Activated naive CD8-positive, alpha-beta T cell (primary cell): ENCODE results near the gene SDCBP2.
A peak's percentile ranks its signal among the peaks of the same experiment; 100 is the strongest.
"Not testable (repeated sequence)": the region's sequence is repeated elsewhere in the genome, so short reads cannot be mapped to it uniquely, and the experiment has no call there.

Source experiments
- H3K27ac Mint-ChIP-seq: one replicate; pipeline ENCODE4 v1.8.0; 2021; ENCODE audit warnings: mixed read lengths
- H3K27me3 Mint-ChIP-seq: one replicate; pipeline ENCODE4 v1.8.0; 2021; ENCODE audit warnings: mixed read lengths
- H3K36me3 Mint-ChIP-seq: one replicate; pipeline ENCODE4 v1.8.0; 2021; ENCODE audit warnings: mixed read lengths
- H3K4me1 Mint-ChIP-seq: one replicate; pipeline ENCODE4 v1.8.0; 2021; ENCODE audit warnings: low read depth, mixed read lengths
- H3K4me3 Mint-ChIP-seq: one replicate; pipeline ENCODE4 v1.8.0; 2021; ENCODE audit warnings: mild to moderate bottlenecking, mixed read lengths
- H3K9me3 Mint-ChIP-seq: one replicate; pipeline ENCODE4 v1.8.0; 2021; ENCODE audit warnings: low read depth, mixed read lengths

The SDCBP2 gene

DNA sequence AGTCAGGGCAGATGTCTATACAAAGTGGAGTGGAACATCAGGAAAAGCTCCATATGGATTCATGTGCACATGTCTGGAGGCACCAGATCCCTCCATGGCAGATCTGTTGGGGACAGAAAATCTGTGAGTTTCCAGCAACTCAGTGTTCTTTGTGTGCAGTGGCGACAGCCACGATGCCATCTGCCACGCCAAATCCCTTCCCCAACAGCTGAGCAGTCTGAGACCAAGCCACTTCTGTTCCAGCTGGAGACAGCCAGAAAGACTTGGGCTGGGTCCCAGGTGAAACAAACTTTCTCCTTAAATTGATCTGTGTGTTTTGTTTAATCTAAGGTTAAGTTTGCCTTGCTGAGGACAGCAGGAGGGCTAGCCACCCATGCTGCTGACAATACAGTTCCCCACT, 41.0 kb upstream of the SDCBP2 start:
- Mint-ChIP-seq H3K4me1 (peaks cover 40% of the 10 kb centered on the region), H3K27ac (peak overlapping the region; percentile 70), H3K9me3 (no peaks in the 10 kb centered on the region), H3K27me3 (no peaks in the 10 kb centered on the region), H3K36me3 (peaks cover 20% of the 10 kb centered on the region), H3K4me3 (no peak overlapping the region)

DNA sequence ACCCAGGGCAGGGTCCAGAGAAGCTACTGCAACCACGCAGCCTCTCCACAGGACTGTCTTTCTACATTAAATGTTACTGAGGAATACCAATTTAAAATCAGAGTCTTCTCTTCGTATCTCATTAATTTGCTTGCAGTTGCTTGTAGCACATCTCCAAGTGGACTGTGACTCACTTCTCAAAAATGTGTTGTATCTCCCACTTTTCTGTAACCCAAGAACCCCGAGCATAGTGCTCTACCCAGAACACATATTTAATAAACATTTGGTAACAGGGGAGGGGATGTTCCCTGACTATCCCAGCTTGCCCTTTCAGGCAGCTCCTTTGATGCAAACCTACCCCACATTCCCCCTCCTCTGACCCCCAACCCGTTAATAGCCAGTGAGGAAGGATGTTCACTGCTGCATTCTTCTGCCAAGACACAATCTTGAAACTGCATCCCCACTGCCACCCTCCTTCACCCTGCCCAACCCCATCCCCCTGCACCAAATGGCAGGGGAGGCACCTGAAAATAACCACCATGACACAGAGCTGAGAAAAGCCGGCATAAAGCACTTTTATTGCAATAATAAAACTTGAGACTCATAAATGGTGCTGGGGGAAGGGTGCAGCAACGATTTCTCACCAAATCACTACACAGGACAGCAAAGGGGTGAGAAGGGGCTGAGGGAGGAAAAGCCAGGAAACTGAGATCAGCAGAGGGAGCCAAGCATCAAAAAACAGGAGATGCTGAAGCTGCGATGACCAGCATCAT, 39.7 kb upstream of the SDCBP2 start:
- Mint-ChIP-seq H3K27ac (peak overlapping the region; percentile 17), H3K9me3 (no peaks in the 10 kb centered on the region), H3K36me3 (peaks cover 19% of the 10 kb centered on the region), H3K27me3 (no peaks in the 10 kb centered on the region), H3K4me1 (peaks cover 45% of the 10 kb centered on the region), H3K4me3 (no peak overlapping the region)

DNA sequence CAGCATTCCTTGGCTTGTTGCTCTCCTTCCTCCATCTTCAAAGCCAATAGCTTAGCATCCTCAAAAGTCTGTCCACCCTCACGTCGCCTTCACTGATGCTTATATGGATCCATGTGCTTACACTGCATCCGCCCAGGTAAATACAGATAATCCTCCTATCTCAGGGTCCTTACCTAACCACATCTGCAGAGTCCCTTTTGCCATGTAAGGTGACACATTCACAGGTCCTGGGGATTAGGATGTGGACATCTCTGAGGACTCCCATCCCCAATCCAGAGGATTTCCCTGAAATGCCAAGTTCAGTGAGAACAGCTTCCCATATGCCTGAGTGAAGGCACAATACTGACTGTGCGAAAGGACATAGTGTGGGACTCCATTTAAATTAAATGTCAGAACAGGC, 38.5 kb upstream of the SDCBP2 start:
- Mint-ChIP-seq H3K9me3 (no peaks in the 10 kb centered on the region), H3K4me1 (peaks cover 48% of the 10 kb centered on the region), H3K27ac (peak overlapping the region; percentile 64)

DNA sequence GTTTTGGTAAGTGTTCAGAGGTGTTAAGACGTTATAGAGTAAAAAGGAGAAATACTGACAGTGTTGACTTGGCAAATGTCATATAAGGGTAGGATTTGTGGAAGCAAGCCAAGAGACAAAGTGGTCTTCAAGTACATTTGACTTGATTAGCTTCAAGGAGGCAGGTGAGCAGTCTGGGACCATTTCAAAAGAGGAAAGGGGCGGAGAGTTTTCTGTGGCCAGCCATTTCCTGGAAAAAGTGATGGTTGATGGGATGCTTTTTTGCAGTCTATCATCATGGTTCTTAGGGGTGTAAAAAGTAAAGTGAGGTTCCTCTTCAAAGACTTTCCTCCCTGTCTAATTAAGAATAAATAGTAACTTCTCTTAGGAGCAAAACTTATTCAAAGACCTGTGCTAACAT, 35.2 kb upstream of the SDCBP2 start:
- no peaks in the 10 kb centered on the region for H3K9me3 Mint-ChIP-seq
- peaks cover 39% of the 10 kb centered on the region for H3K36me3 Mint-ChIP-seq
- no peaks in the 10 kb centered on the region for H3K27me3 Mint-ChIP-seq
- peak overlapping the region; percentile 68 for H3K4me3 Mint-ChIP-seq
- peaks cover 65% of the 10 kb centered on the region for H3K4me1 Mint-ChIP-seq
- H3K27ac Mint-ChIP-seq, result peak overlapping the region; percentile 85

More for the DNA sequence above, 38.5 kb upstream of the SDCBP2 start:
- Mint-ChIP-seq H3K27me3 (no peaks in the 10 kb centered on the region), H3K4me3 (no peak overlapping the region), H3K36me3 (peaks cover 24% of the 10 kb centered on the region)

DNA sequence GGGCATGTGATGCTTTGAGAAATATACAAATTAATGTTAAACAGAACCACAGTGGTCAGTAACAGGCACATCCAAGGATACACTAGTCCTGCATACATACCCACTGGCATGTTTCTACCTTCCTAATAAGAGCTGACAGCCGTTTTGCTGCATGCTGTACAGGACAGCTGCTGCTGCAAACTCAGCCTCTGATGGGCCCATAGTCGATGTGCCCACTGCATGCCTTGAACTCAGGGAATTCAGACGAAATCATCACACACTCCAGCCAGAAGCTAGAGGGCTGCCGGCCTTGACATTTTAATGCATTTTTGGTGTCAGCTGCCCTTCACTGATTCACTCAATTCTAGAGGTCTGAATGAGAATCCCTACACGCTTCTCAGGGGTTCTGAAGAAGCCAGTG, 34.6 kb upstream of the SDCBP2 start:
- peaks cover 71% of the 10 kb centered on the region for H3K4me1 Mint-ChIP-seq
- peak overlapping the region; percentile 85 for H3K27ac Mint-ChIP-seq
- H3K9me3 Mint-ChIP-seq, result no peaks in the 10 kb centered on the region
- H3K36me3 Mint-ChIP-seq, result peaks cover 39% of the 10 kb centered on the region
- no peaks in the 10 kb centered on the region for H3K27me3 Mint-ChIP-seq
- peak overlapping the region; percentile 68 for H3K4me3 Mint-ChIP-seq

DNA sequence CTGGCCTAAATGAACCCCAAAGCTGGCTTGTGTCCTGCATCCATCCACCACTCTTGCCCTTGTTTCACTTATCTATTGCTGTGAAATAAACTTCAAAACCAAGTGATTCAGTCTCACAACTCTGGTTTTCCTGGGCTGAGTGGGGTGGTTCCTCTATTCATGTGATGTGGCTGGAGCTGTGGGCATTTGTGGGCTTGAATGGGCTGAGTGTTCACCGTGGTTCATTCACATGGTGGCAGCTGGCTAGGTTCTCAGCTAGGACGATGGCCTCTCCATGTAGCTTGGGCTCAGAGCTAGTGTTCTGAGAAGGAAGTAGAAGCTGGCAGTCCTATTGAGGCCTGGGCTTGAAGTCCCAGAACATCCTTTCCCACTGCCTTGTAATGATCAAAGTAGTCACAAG, 33.5 kb upstream of the SDCBP2 start:
- H3K36me3 Mint-ChIP-seq, result peaks cover 36% of the 10 kb centered on the region
- H3K4me3 Mint-ChIP-seq, result no peak overlapping the region
- H3K9me3 Mint-ChIP-seq, result no peaks in the 10 kb centered on the region
- peak overlapping the region; percentile 85 for H3K27ac Mint-ChIP-seq
- H3K4me1 Mint-ChIP-seq, result peaks cover 81% of the 10 kb centered on the region
- H3K27me3 Mint-ChIP-seq, result no peaks in the 10 kb centered on the region

DNA sequence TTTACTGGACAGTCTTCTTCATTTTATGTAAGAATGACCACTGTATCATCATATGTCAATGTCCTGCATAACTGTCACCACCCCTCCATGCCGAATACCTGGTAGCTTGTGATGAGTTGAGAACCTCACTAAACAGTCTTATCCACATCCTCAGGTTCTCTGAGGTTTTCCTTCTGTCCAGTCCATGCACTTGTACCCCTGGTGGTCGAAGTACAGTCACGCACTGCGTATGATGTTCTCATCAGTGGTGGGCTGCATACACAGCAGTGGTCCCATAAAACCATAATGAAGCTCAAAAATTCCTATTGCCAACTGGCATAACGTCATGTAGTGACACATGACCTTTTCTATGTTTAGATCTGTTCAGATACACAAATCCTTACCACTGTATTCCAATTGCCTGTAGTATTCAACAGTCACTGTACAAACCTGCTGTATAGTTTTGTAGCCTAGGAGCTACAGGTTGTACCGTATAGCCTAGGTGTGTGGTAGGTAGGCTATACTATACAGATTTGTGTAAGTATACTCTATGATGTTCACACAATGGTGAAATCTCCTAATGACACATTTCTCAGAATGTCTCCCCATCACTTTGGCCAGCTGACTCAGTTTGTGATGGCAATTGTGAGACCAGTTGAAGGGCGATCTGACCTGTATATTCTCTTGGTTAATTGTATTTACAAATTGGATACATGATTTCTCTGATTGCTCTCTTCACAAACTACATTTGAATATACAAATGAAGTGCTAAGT, 31.3 kb upstream of the SDCBP2 start:
- Mint-ChIP-seq H3K4me1 (peaks cover 84% of the 10 kb centered on the region), H3K27ac (peak overlapping the region; percentile 83), H3K36me3 (peaks cover 32% of the 10 kb centered on the region)

DNA sequence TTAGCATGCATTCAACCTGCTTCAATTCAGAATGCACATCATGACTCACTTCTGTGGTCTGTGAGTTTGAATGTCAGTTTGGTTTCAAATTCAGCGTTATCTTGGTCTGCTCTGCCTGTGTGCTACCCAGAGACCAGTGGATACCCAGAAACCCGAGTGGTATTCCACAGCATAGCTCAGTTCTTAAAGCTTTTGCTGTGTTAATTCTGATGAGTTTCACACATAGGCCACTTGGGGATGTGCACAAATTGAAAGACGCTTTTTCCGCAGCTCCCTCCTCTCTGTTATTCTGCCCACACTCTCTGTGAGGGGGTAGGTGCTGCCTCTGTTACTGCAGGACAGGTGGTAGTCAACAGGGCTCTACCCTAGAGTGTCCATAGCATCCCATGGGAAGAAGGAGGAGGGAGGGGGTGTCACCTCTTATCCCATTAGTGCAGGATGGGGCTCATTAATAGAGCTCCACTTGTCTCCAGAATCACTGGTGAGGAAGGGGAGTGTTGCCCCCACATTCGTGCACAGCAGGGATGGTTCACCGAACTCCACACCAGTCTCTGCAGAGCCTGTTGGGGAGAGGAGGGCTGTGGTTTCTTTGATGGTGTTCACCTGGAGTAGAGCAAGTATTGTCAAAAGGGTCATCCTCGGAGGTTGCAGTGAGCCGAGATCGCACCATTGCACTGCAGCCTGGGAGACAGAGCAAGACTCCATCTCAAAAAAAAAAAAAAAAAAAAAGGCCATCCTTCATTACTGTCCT, 29.2 kb upstream of the SDCBP2 start:
- H3K36me3 Mint-ChIP-seq, result peaks cover 38% of the 10 kb centered on the region

More for the DNA sequence above, 31.3 kb upstream of the SDCBP2 start:
- no peaks in the 10 kb centered on the region for H3K27me3 Mint-ChIP-seq
- no peak overlapping the region for H3K4me3 Mint-ChIP-seq
- H3K9me3 Mint-ChIP-seq, result no peaks in the 10 kb centered on the region

DNA sequence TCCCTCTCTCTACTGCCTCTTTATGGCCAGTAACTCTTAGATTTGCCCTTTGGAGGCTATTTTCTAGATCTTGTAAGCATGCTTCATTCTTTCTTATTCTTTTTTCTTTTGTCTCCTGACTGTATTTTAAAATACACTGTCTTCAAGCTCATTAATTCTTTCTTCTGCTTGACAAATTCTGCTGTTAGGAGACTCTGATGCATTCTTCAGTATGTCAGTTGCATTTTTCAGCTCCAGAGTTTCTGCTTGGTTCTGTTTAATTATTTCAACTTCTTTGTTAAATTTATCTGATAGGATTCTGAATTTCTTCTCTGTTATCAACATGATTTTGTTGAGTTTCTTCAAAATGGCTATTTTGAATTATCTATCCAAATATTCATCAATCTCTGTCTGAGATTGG, 25.0 kb upstream of the SDCBP2 start:
- Mint-ChIP-seq H3K27me3 (no peaks in the 10 kb centered on the region), H3K27ac (no peak overlapping the region), H3K36me3 (peaks cover 43% of the 10 kb centered on the region), H3K4me3 (no peak overlapping the region), H3K4me1 (peaks cover 52% of the 10 kb centered on the region), H3K9me3 (peaks cover 3% of the 10 kb centered on the region)

More for the DNA sequence above, 29.2 kb upstream of the SDCBP2 start:
- Mint-ChIP-seq H3K4me1 (peaks cover 70% of the 10 kb centered on the region), H3K27me3 (no peaks in the 10 kb centered on the region), H3K9me3 (peaks cover 3% of the 10 kb centered on the region), H3K27ac (peak overlapping the region; percentile 89), H3K4me3 (peak overlapping the region; percentile 76)

DNA sequence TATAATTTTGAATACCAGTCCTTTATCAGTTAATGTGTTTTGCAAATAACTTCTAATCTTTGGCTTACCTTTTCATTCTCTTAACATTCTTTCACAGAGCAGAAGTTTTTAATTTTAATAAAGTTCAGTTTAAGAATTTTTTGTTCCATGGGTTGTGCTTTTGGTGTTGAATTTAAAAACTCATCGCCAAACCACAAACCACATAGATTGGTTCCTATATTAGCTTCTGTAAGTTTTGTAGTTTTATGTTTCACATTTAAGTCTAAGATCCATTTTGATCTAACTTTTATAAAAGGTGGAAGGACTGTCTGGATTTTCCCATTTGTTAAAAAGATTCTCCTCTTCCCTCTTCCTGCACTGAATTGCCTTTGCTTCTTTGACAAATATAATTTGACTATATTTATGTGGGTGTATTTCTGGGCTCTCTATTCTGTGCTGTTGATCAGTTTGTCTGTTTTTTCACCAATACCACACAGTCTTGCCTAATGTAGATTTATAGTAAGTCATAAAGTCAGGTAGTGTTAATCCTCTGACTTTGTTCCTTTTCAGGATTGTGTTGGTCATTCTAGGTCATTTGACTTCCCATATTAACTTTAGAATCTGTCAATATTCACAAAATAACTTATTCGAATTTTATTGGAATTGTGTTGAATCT, 17.5 kb upstream of the SDCBP2 start:
- peak overlapping the region; percentile 70 for H3K27ac Mint-ChIP-seq
- peaks cover 51% of the 10 kb centered on the region for H3K4me1 Mint-ChIP-seq
- H3K9me3 Mint-ChIP-seq, result peaks cover 3% of the 10 kb centered on the region
- H3K36me3 Mint-ChIP-seq, result peaks cover 27% of the 10 kb centered on the region
- no peaks in the 10 kb centered on the region for H3K27me3 Mint-ChIP-seq
- peak overlapping the region; percentile 60 for H3K4me3 Mint-ChIP-seq

DNA sequence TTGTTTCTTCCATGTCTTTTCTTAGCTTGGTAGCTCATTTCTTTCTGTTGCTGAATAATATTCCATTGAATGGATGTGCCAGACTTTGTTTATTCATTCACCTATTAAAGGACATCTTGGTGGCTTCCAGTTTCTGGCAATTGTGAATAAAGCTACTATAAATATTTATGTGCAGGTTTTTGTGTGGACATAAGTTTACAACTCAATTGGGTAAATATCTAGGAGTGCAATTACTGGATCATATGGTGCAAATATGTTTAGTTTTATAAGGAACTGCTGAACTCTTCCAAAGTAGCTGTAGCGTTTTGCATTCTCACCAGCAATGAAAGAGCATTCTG, 16.8 kb upstream of the SDCBP2 start:
- Mint-ChIP-seq H3K4me1 (peaks cover 45% of the 10 kb centered on the region), H3K4me3 (no peak overlapping the region)

DNA sequence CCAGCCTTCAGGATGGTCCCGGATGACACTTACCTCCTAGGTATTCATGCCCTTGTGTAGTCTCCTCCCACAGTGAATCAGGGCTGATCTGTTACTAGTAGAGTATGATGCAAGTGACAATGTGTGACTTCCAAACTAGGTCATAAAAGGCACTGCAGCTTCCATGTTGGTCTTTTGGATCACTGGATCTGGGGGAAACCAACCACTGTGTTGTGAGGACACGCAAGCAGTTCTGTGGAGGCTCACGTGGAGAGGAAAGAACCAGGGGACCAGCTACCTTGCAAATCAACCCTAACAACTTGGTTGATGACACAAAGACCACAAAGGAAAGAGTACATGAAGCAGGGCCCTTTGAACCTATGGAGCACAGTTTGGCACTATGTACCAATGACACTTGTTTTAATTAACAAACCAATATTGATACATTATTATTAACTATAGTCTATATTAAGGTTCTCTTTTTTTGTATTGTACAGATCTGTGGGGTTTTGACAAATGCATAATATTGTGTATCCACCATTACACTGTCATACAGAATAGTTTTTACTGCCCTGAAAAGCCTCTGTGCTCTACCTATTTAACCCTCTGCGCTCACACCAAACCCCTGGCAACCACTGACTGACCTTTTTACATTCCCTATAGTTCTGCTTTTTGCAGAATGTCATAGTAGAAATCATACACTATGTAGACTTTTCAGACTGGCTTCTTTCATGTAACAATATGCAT, 16.3 kb upstream of the SDCBP2 start:
- H3K4me1 Mint-ChIP-seq, result peaks cover 41% of the 10 kb centered on the region
- peaks cover 17% of the 10 kb centered on the region for H3K36me3 Mint-ChIP-seq
- H3K27ac Mint-ChIP-seq, result peak overlapping the region; percentile 58
- no peaks in the 10 kb centered on the region for H3K27me3 Mint-ChIP-seq
- peaks cover 3% of the 10 kb centered on the region for H3K9me3 Mint-ChIP-seq
- H3K4me3 Mint-ChIP-seq, result no peak overlapping the region

More for the DNA sequence above, 16.8 kb upstream of the SDCBP2 start:
- H3K36me3 Mint-ChIP-seq, result peaks cover 21% of the 10 kb centered on the region
- no peak overlapping the region for H3K27ac Mint-ChIP-seq
- H3K9me3 Mint-ChIP-seq, result peaks cover 3% of the 10 kb centered on the region
- H3K27me3 Mint-ChIP-seq, result no peaks in the 10 kb centered on the region

DNA sequence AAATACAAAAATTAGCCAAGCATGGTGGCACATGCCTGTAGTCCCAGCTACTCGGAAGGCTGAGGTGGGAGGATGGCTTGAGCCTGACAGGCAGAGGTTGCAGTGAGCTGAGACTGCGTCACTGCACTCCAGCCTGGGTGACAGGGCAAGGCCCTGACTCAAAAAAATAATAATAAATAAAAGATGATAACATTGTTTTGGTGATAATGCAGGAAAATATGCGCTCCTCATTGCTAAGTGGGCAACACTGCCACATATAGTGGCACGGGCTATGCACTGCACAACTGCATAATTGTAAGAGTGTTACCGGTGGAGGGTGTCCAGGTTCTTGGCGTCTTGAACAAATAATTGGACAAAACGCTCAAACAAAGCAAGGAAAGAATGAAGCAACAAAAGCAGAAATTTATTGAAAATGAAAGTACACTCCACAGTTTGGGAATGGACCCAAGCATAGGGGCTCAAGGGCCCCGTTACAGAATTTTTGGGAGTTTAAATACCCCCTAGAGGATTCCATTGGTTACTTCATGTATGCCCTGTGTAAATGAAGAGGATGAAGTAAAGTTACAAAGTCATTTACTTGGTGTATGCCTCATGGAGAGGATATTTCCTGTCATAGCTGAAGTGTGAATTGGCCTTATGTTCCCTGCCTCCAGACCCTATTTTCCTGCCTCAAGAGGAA, 14.6 kb upstream of the SDCBP2 start:
- H3K27me3 Mint-ChIP-seq, H3K27ac Mint-ChIP-seq, H3K4me3 Mint-ChIP-seq, H3K9me3 Mint-ChIP-seq: not testable (repeated sequence)
- H3K36me3 Mint-ChIP-seq, result peaks cover 13% of the 10 kb centered on the region
- H3K4me1 Mint-ChIP-seq, result peaks cover 35% of the 10 kb centered on the region
